ENCODE data around the gene ABCC1.
A peak's percentile ranks its signal among the peaks of the same experiment; 100 is the strongest.
"Not testable (repeated sequence)": the region's sequence is repeated elsewhere in the genome, so short reads cannot be mapped to it uniquely, and the experiment has no call there.

ABCC1 gene

GRCh38 chr16:15949210-15950160 is at the start of gene ABCC1:
ABCC1 (plus strand) TSS chr16:15949616; CDS start chr16:15949752, 136 bp downstream.
- DNase-seq (ENCODE audit: low spot score), result peak; percentile 61

GRCh38 chr16:15900357-15900756 is 49.1 kb upstream of the ABCC1 start:
- DNase-seq (ENCODE audit: low spot score), result no peak

- no peak for DNase-seq (ENCODE audit: low spot score)
Measured at GRCh38 chr16:15900901-15901500, 48.4 kb upstream of the ABCC1 start.

- DNase-seq (ENCODE audit: low spot score), result no peak
Measured at GRCh38 chr16:15903960-15904359, 45.5 kb upstream of the ABCC1 start.

GRCh38 chr16:15906439-15906838 is 43.0 kb upstream of the ABCC1 start:
- DNase-seq (ENCODE audit: low spot score), result no peak

- peak; percentile 10 for DNase-seq (ENCODE audit: low spot score)
Measured at GRCh38 chr16:15907863-15908478, 41.4 kb upstream of the ABCC1 start.

GRCh38 chr16:15911198-15911597 is 38.2 kb upstream of the ABCC1 start:
- DNase-seq (ENCODE audit: low spot score), result no peak

- DNase-seq (ENCODE audit: low spot score), result no peak
Measured at GRCh38 chr16:15913046-15913698, 36.2 kb upstream of the ABCC1 start.

- DNase-seq (ENCODE audit: low spot score), result no peak
Measured at GRCh38 chr16:15915555-15916081, 33.8 kb upstream of the ABCC1 start.

GRCh38 chr16:15916323-15916722 is 33.1 kb upstream of the ABCC1 start:
- no peak for DNase-seq (ENCODE audit: low spot score)

- not testable (repeated sequence) for DNase-seq (ENCODE audit: low spot score)
Measured at GRCh38 chr16:15918314-15918713, 31.1 kb upstream of the ABCC1 start.

GRCh38 chr16:15919331-15919730 is 30.1 kb upstream of the ABCC1 start:
- DNase-seq (ENCODE audit: low spot score), result no peak

GRCh38 chr16:15924996-15925395 is 24.4 kb upstream of the ABCC1 start:
- DNase-seq (ENCODE audit: low spot score), result no peak

- DNase-seq (ENCODE audit: low spot score), result no peak
Measured at GRCh38 chr16:15925631-15926030, 23.8 kb upstream of the ABCC1 start.

- DNase-seq (ENCODE audit: low spot score), result no peak
Measured at GRCh38 chr16:15928261-15929104, 20.9 kb upstream of the ABCC1 start.

GRCh38 chr16:15932939-15933338 is 16.5 kb upstream of the ABCC1 start:
- DNase-seq (ENCODE audit: low spot score), result no peak

- no peak for DNase-seq (ENCODE audit: low spot score)
Measured at GRCh38 chr16:15933781-15934180, 15.6 kb upstream of the ABCC1 start.

GRCh38 chr16:15934991-15935390 is 14.4 kb upstream of the ABCC1 start:
- no peak for DNase-seq (ENCODE audit: low spot score)

- DNase-seq (ENCODE audit: low spot score), result not testable (repeated sequence)
Measured at GRCh38 chr16:15936809-15937208, 12.6 kb upstream of the ABCC1 start.

GRCh38 chr16:15942931-15943690 is 6.3 kb upstream of the ABCC1 start:
- no peak for DNase-seq (ENCODE audit: low spot score)

Data from CD4-positive, alpha-beta T cell treated with Interleukin-15 for 4 hours (primary cell).